Fibroblast of mammary gland (primary cell): Measurements from ENCODE around the gene NFIC.

ENCODE experiments used
- DNase-seq: peaks from one replicate; pipeline ENCODE4 v3.0.0-alpha.2; 2010; ENCODE audit warnings: low read depth
- H3K4me3 ChIP-seq: 2 replicates; pipeline ENCODE4 v1.5.1; 2011; ENCODE audit warnings: low read depth, mild to moderate bottlenecking, low read length, moderate library complexity; ENCODE audit not compliant: control insufficient read depth
- TF ChIP-seq, protein P1 (sequence below): conservative IDR thresholded peaks from 2 replicates; pipeline ENCODE4 v1.5.1; 2011; ENCODE audit warnings: low read depth, low read length, inconsistent platforms; ENCODE audit not compliant: control insufficient read depth, insufficient read depth

NFIC gene

DNA sequence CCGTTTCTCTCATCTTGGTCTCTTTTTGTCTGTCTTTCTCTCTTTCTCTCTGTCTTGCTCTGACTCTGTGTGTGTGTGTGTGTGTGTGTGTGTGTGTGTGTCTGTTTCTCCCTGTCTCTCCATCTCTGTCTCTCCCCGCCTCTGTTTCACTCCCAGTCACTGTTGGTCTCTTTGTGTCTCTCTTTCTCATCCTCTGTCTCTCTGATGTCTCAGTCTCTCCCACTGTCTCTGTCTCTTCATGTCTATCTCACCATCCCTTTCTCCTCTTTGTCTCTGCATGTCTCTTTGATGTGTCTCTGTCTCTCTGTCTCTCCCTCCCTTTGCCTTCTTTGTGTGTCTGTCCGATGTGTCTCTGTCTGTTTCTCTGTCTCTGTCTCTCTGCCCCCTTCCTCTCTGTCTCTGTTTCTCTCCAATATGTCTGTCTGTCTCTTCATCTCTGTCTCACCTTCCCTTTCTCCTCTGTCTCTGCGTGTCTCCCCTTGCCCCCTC is 2.5 kb downstream of the NFIC start:
- TF ChIP-seq, protein P1, sequence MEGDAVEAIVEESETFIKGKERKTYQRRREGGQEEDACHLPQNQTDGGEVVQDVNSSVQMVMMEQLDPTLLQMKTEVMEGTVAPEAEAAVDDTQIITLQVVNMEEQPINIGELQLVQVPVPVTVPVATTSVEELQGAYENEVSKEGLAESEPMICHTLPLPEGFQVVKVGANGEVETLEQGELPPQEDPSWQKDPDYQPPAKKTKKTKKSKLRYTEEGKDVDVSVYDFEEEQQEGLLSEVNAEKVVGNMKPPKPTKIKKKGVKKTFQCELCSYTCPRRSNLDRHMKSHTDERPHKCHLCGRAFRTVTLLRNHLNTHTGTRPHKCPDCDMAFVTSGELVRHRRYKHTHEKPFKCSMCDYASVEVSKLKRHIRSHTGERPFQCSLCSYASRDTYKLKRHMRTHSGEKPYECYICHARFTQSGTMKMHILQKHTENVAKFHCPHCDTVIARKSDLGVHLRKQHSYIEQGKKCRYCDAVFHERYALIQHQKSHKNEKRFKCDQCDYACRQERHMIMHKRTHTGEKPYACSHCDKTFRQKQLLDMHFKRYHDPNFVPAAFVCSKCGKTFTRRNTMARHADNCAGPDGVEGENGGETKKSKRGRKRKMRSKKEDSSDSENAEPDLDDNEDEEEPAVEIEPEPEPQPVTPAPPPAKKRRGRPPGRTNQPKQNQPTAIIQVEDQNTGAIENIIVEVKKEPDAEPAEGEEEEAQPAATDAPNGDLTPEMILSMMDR, result no peak
- peak overlapping the region; percentile 82 for H3K4me3 ChIP-seq
- peak; percentile 52 for DNase-seq

- H3K4me3 ChIP-seq, result peak overlapping the region; percentile 82
- DNase-seq, result peak; percentile 76
- TF ChIP-seq, protein P1, result no peak
Measured at GRCh38 chr19:3369337-3370213, 3.2 kb downstream of the NFIC start.

DNA sequence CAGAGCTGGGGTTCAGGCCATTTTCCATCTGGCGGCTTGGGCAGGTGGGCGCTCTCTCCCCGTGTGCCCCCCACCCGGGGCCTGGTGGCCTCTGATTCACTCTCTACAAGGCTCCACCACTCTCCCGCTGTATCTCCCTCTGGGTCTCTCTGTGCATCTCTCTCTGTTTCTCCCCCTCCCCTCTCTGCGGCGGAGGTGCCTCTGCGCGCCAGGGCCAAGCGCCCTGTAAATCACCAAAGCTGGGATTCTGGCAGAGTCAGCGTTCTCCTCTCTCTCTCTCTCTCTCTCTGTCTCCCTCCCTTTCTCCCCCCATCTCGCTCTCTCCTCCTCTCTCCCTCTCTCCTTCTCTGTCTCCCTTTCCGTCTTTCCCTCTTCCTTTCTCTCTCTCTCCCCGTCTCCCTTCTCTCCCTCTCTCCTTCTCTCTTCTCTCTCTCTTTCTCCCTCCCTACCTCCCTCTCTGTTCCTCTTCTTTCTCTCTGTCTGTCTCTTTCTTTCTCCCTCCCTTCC is 3.9 kb downstream of the NFIC start:
- DNase-seq, result no peak
- peak overlapping the region; percentile 82 for H3K4me3 ChIP-seq
- TF ChIP-seq, protein P1, result no peak

DNA sequence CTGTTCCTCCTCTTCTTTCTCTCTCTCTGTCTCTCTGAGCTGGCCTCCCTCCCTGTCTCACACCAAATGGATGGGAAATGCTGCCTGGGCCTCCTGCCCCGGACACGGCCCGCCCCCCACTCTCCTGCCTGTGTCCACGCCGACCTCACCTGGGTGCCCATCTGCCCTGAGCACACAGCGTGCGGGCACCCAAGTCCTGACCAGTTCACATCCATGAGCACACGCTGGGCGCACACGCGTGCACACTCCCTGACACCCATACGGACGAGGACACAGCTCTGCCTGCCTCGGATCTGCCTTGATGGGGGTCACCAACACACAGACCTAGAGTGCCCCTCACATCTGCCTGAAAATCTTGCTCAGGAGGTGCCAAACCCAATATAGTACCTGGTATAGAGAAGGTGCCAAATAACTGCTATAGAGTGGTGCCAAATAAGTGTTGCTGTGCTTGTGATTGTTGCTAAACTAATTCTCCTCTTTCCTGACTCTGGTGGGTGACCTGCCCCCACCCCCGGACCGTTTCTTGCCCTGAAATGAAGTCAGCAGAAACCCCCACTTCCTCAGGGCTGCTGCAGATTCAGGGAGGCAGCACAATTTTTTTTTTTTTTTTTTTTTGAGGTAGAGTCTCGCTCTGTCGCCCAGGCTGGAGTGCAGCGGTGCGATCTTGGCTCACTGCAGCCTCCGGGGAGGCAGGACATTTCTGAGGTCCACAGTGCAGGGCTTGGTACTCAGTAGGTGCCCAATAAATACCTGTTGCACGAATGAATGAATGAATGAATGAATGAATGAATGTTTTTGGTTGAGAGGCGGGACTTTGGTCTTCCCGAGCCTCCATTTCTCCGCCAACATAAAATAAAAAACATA is 4.6 kb downstream of the NFIC start:
- H3K4me3 ChIP-seq, result no peak overlapping the region
- TF ChIP-seq, protein P1, result no peak
- DNase-seq, result no peak

- DNase-seq, result no peak
- TF ChIP-seq, protein P1, result no peak
- H3K4me3 ChIP-seq, result no peak overlapping the region
Measured at GRCh38 chr19:3372413-3372812, 6.0 kb downstream of the NFIC start.

- TF ChIP-seq, protein P1, result no peak
- no peak overlapping the region for H3K4me3 ChIP-seq
- DNase-seq, result peak; percentile 55
Measured at GRCh38 chr19:3373971-3374368, 7.6 kb downstream of the NFIC start.
